ENCODE results near the gene RAB34. TPM values are rescaled to one million over a fixed set of nuclear protein-coding genes. Genes with fewer than 3 reads are reported as not detected.

The RAB34 gene
- total and polyA plus RNA-seq, 9 of the 15 experiments (the other 6 are each of a cell fraction or from before 2014, with no cell fraction given) = 0.07 to 3.8 (median 0.46) TPM; not detected in 1

- Histone ChIP-seq H3K27me3 (ENCODE audit: control insufficient read depth in 2 of 2, insufficient read depth in 2 of 2, low read length in 2 of 2) (0 out of 5 replicates have a peak, but pooled peaks cover 0 to 11% of the 10 kb centered on the region in 2 experiments), H3K27ac (ENCODE audit: extremely low read depth, low read depth, low read length) (no peak overlapping the region), H2AFZ (ENCODE audit: low read depth, low read length) (no peak overlapping the region), H3K4me3 (no peak overlapping the region), H3K9me1 (ENCODE audit: control insufficient read depth, insufficient read depth, low read length) (no peaks in the 10 kb centered on the region), H3K36me3 (ENCODE audit: control insufficient read depth, insufficient read depth, low read length) (peaks cover 34% of the 10 kb centered on the region), H3K9me3 (replicated peaks; ENCODE audit: control insufficient read depth, insufficient read depth, low read depth, low read length) (no peaks in the 10 kb centered on the region), H3K79me2 (ENCODE audit: control insufficient read depth, insufficient read depth, low read length) (peaks cover 46% of the 10 kb centered on the region), H3K9ac (ENCODE audit: insufficient read depth in 1 of 2, low read depth in 2 of 2, low read length in 2 of 2) (no peak overlapping the region; a peak in 1 of 4 replicates), H4K20me1 (replicated peaks; ENCODE audit: control insufficient read depth, insufficient read depth, low read length) (peaks cover 30% of the 10 kb centered on the region), H3K4me1 (replicated peaks in 1 of 2; ENCODE audit: control insufficient read depth in 2 of 2, insufficient read depth in 2 of 2, low read length in 2 of 2) (peaks cover 28 to 36% of the 10 kb centered on the region in 2 experiments), H3K4me2 (ENCODE audit: insufficient read depth, low read length) (peak overlapping the region; percentile 96; the same call in 1 of the 2 replicates)
- BruUV-seq (replicated peaks) = no TSS peak
- in situ Hi-C loops (cut with MboI) = no loop called here
- POLR2A ChIA-PET = interaction anchor here (1.2 to 1.3 kb wide), 2 partner anchors 17 to 180 kb away, joined by 9 to 11 read pairs; partner anchors contain the start of gene FLOT2
- ATAC-seq = no peak
- DNase-seq (ENCODE audit: extremely low read depth in 1 of 4, low spot score in 3 of 4) = no peak
- TF ChIP-seq HDAC1 (IDR thresholded peaks at IDR 0.05) (no peak), ZNF512 (tag; IDR thresholded peaks at IDR 0.05) (peak; percentile 13; the same call in 1 of the 2 replicates)
- CTCF ChIA-PET (ENCODE audit: low intra/inter-chr PET ratio) = interaction anchor here (1.5 kb wide), 1 partner anchor 73 kb away, joined by 5 read pairs; no protein-coding TSS in a partner anchor
- intact Hi-C loops (cut with micrococcal nuclease) = loop anchor here (1.0 to 2.0 kb wide), 2 partner anchors 7 to 72 kb away; partner anchors contain the start of gene PROCA1
- no peak for FAIRE-seq
- WGBS (ENCODE audit: insufficient coverage, low coverage, missing lambda C conversion rate) = 73% methylated on average over 18 of the region's 18 CpGs
Measured at GRCh38 chr17:28718333-28719020, 809 bp upstream of the RAB34 start.
